Measurements from ENCODE around the gene PORCN. TPM values are rescaled to one million over a fixed set of nuclear protein-coding genes. Genes with fewer than 3 reads are reported as not detected.

Gene PORCN
- total RNA-seq, 2 donors from 2014 or later, result 51.1 to 54.4 TPM

DNA sequence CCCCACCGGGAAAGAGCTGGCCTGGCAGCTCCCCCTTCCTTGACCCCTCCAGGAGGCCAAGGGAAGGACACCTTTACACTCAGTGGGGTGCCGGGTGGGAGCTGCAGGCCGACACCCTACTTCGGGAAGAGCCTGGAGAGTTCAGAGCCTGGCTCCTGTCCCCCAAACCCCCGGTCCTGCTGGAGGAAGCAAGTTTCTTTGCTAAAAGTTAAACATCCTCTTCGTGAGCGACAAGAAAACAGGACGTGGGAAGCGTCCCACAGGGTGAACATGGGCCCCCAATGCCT, 35.1 kb upstream of the PORCN start:
- TF ChIP-seq, protein P1, sequence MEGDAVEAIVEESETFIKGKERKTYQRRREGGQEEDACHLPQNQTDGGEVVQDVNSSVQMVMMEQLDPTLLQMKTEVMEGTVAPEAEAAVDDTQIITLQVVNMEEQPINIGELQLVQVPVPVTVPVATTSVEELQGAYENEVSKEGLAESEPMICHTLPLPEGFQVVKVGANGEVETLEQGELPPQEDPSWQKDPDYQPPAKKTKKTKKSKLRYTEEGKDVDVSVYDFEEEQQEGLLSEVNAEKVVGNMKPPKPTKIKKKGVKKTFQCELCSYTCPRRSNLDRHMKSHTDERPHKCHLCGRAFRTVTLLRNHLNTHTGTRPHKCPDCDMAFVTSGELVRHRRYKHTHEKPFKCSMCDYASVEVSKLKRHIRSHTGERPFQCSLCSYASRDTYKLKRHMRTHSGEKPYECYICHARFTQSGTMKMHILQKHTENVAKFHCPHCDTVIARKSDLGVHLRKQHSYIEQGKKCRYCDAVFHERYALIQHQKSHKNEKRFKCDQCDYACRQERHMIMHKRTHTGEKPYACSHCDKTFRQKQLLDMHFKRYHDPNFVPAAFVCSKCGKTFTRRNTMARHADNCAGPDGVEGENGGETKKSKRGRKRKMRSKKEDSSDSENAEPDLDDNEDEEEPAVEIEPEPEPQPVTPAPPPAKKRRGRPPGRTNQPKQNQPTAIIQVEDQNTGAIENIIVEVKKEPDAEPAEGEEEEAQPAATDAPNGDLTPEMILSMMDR (conservative IDR thresholded peaks at IDR 0.05), result no peak
- no peak overlapping the region for H3K4me3 Mint-ChIP-seq
- H3K36me3 Mint-ChIP-seq (ENCODE audit: low read depth), result peaks cover 10% of the 10 kb centered on the region
- H3K9me3 ChIP-seq (ENCODE audit: control insufficient read depth, low read length), result no peaks in the 10 kb centered on the region
- 50 to 53% methylated on average over 2 to 9 of the region's 9 CpGs for WGBS, 2 experiments (ENCODE audit: insufficient coverage in 1 of 2, insufficient read length in 1 of 2)
- H3K36me3 ChIP-seq (ENCODE audit: control insufficient read depth, insufficient read depth, low read length), result no peaks in the 10 kb centered on the region
- H3K4me3 ChIP-seq (ENCODE audit: low read length), result no peak overlapping the region
- peak overlapping the region; percentile 26 for H3K9ac ChIP-seq (ENCODE audit: extremely low read depth, low read length, poor library complexity, severe bottlenecking)
- peaks cover 8% of the 10 kb centered on the region for H3K4me1 ChIP-seq (ENCODE audit: control insufficient read depth, insufficient read depth, low read length)
- no peak overlapping the region for H3K27ac ChIP-seq (ENCODE audit: low read depth, low read length)
- H3K27me3 ChIP-seq (ENCODE audit: control insufficient read depth, insufficient read depth, low read length, poor library complexity, severe bottlenecking), result no peaks in the 10 kb centered on the region
- DNase-seq, result peak; percentile 56
- no peaks in the 10 kb centered on the region for H3K27me3 Mint-ChIP-seq (ENCODE audit: insufficient read depth)
- peaks cover 28% of the 10 kb centered on the region for H3K4me1 Mint-ChIP-seq
- H3K27ac Mint-ChIP-seq, result peak overlapping the region; percentile 61
- H3K9me3 Mint-ChIP-seq, result peaks cover 84% of the 10 kb centered on the region

DNA sequence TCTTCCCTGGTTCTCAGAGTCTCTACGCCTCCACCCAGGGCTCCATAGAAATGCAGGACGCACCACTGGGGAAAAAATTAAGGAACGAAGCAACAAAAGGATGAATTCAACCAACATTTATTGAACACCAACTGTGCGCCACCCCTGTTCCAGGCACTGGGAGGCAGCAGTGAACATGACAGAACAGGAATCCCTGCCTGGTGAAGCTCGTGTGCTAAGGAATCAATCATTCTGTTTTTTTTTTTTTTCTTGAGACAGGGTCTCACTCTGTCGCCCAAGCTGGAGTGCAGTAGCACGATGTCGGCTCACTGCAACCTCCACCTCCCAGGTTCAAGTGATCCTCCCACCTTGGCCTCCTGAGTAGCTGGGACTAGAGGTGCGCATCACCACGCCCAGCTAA, 34.7 kb upstream of the PORCN start:
- H3K27me3 ChIP-seq (ENCODE audit: control insufficient read depth, insufficient read depth, low read length, poor library complexity, severe bottlenecking), result no peaks in the 10 kb centered on the region
- peaks cover 8% of the 10 kb centered on the region for H3K4me1 ChIP-seq (ENCODE audit: control insufficient read depth, insufficient read depth, low read length)
- Mint-ChIP-seq H3K9me3 (peaks cover 84% of the 10 kb centered on the region), H3K27me3 (ENCODE audit: insufficient read depth) (no peaks in the 10 kb centered on the region), H3K4me1 (peaks cover 28% of the 10 kb centered on the region), H3K36me3 (ENCODE audit: low read depth) (peaks cover 13% of the 10 kb centered on the region), H3K4me3 (no peak overlapping the region), H3K27ac (peak overlapping the region; percentile 68)
- no peaks in the 10 kb centered on the region for H3K9me3 ChIP-seq (ENCODE audit: control insufficient read depth, low read length)
- no peak overlapping the region for H3K9ac ChIP-seq (ENCODE audit: extremely low read depth, low read length, poor library complexity, severe bottlenecking)
- peaks cover 2% of the 10 kb centered on the region for H3K36me3 ChIP-seq (ENCODE audit: control insufficient read depth, insufficient read depth, low read length)
- TF ChIP-seq, protein P1 (conservative IDR thresholded peaks at IDR 0.05), result peak; percentile 62
- no peak for DNase-seq
- H3K4me3 ChIP-seq (ENCODE audit: low read length), result no peak overlapping the region
- H3K27ac ChIP-seq (ENCODE audit: low read depth, low read length), result no peak overlapping the region
- WGBS, 2 experiments (ENCODE audit: insufficient coverage in 1 of 2, insufficient read length in 1 of 2), result 59 to 68% methylated on average over 7 to 10 of the region's 10 CpGs

DNA sequence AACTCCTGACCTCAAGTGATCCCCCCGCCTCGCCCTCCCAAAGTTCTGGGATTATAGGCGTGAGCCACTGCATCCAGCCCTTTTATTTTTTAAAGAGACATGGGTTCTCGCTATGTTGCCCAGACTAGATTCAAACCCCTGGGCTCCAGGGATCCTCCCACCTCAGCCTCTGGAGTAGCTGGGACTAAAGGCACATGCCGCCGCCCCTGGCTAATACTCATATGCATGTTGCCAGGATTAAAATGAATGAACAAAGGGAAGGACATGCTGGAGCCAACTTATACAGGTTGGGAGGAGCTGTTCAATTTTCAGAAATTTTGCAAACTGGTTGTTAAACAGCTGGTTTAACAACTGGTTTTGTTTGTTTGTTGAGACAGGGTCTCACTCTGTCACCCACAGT, 34.2 kb upstream of the PORCN start:
- no peak for DNase-seq
- Histone ChIP-seq H3K4me1 (ENCODE audit: control insufficient read depth, insufficient read depth, low read length) (peaks cover 8% of the 10 kb centered on the region), H3K27me3 (ENCODE audit: control insufficient read depth, insufficient read depth, low read length, poor library complexity, severe bottlenecking) (no peaks in the 10 kb centered on the region), H3K4me3 (ENCODE audit: low read length) (peak overlapping the region; percentile 92), H3K9ac (ENCODE audit: extremely low read depth, low read length, poor library complexity, severe bottlenecking) (no peak overlapping the region), H3K9me3 (ENCODE audit: control insufficient read depth, low read length) (no peaks in the 10 kb centered on the region), H3K27ac (ENCODE audit: low read depth, low read length) (no peak overlapping the region), H3K36me3 (ENCODE audit: control insufficient read depth, insufficient read depth, low read length) (peaks cover 6% of the 10 kb centered on the region)
- TF ChIP-seq, protein P1 (conservative IDR thresholded peaks at IDR 0.05), result no peak
- Mint-ChIP-seq H3K4me3 (peak overlapping the region; percentile 69), H3K27me3 (ENCODE audit: insufficient read depth) (no peaks in the 10 kb centered on the region), H3K27ac (no peak overlapping the region), H3K4me1 (peaks cover 26% of the 10 kb centered on the region), H3K9me3 (peaks cover 83% of the 10 kb centered on the region), H3K36me3 (ENCODE audit: low read depth) (peaks cover 18% of the 10 kb centered on the region)
- WGBS, 2 experiments (ENCODE audit: insufficient coverage in 1 of 2, insufficient read length in 1 of 2), result 79 to 92% methylated on average over 2 to 6 of the region's 6 CpGs

Measured in endodermal cell (in vitro differentiated cells).